K562 (cell line): ENCODE results near the gene OXLD1. TPM values are rescaled to one million over a fixed set of nuclear protein-coding genes. Genes with fewer than 3 reads are reported as not detected.

Source experiments
- ATAC-seq: fragments of 200-7000 bp; cut with Tn5 transposase; 3 replicates; pipeline ENCODE4 v1.9.1; 2020; ENCODE audit warnings: moderate library complexity
- BruUV-seq: library from RNA; stranded (reverse); fragments of 400-500 nt; replicated peaks from 2 replicates; lab custom pipeline; 2021; lab: Mats Ljungman, UMichigan
- CTCF ChIA-PET: fragments of 300-600 bp; formaldehyde crosslinking; extraction: SDS; loops from one replicate; lab custom pipeline; 2021; ENCODE audit warnings: low intra/inter-chr PET ratio; lab: Yijun Ruan, JAX
- POLR2A ChIA-PET: fragments of 300-600, 350-650 bp; sonication (Branson Sonifier 250); formaldehyde crosslinking; extraction: SDS; loops from one replicate; lab custom pipeline; 2021; ENCODE audit warnings: antibody characterized with exemption, inconsistent platforms; lab: Yijun Ruan, JAX
- DNase-seq, 4 experiments: peaks; one replicate each; pipeline versions ENCODE4 v3.0.0 to v3.0.0-alpha.2; 2011 to 2018; ENCODE audit warnings: low spot score in 3 of 4, mixed read lengths in 3 of 4; ENCODE audit errors: extremely low read depth in 1 of 4
- FAIRE-seq: peaks from 2 replicates; lab custom pipeline; 2011; peaks lifted over from hg19 to GRCh38; lab: Jason Lieb, UNC
- H2AFZ ChIP-seq: 2 replicates; pipeline ENCODE4 v1.6.0; 2011; ENCODE audit warnings: low read depth, low read length, control low read depth, inconsistent platforms
- H3K27ac ChIP-seq: fragments of 200-600 bp; 3 replicates; pipeline ENCODE4 v1.8.0; 2011; ENCODE audit warnings: low read depth, mild to moderate bottlenecking, control low read depth, inconsistent platforms, low read length, moderate library complexity, mixed read lengths; ENCODE audit errors: extremely low read depth
- H3K27me3 ChIP-seq, 2 experiments: fragments of 300-600 bp in 1 of 2; 2 replicates in 1 of 2; 3 replicates in 1 of 2; pipeline versions ENCODE4 v1.6.0 to v1.8.0; 2011; ENCODE audit warnings: inconsistent platforms in 2 of 2, low read length in 2 of 2, mild to moderate bottlenecking in 1 of 2, mixed read lengths in 1 of 2, moderate library complexity in 1 of 2; ENCODE audit not compliant: control insufficient read depth in 2 of 2, insufficient read depth in 2 of 2
- H3K36me3 ChIP-seq: fragments of 300-600 bp; 3 replicates; pipeline ENCODE4 v1.8.0; 2011; ENCODE audit warnings: mild to moderate bottlenecking, low read length, inconsistent platforms; ENCODE audit not compliant: control insufficient read depth, insufficient read depth
- H3K4me1 ChIP-seq, 2 experiments: fragments of 200-600 bp in 1 of 2; replicated peaks in 1 of 2; 2 replicates in 1 of 2; 3 replicates in 1 of 2; pipeline versions ENCODE4 v1.5.1 to v1.8.0; 2011; ENCODE audit warnings: inconsistent platforms in 2 of 2, low read length in 2 of 2, mild to moderate bottlenecking in 1 of 2, mixed read lengths in 1 of 2, moderate library complexity in 1 of 2; ENCODE audit not compliant: control insufficient read depth in 2 of 2, insufficient read depth in 2 of 2
- H3K4me2 ChIP-seq: 2 replicates; pipeline ENCODE4 v1.6.1; 2011; ENCODE audit warnings: low read length, control low read depth, inconsistent platforms, mixed read lengths; ENCODE audit not compliant: insufficient read depth
- H3K4me3 ChIP-seq: fragments of 200-600 bp; sonication (generic), shearing (Covaris generic); 2 replicates; pipeline ENCODE4 v1.5.1; 2016; ENCODE audit warnings: control low read depth, inconsistent platforms
- H3K79me2 ChIP-seq: fragments of 200-600 bp; 3 replicates; pipeline ENCODE4 v1.8.0; 2011; ENCODE audit warnings: low read length, inconsistent platforms; ENCODE audit not compliant: control insufficient read depth, insufficient read depth
- H3K9ac ChIP-seq, 2 experiments: 2 replicates each; pipeline versions ENCODE4 v1.6.0 to v1.6.1; 2011; ENCODE audit warnings: low read depth in 2 of 2, low read length in 2 of 2, control low read depth in 1 of 2, inconsistent platforms in 1 of 2, mild to moderate bottlenecking in 1 of 2, mixed read lengths in 1 of 2; ENCODE audit not compliant: insufficient read depth in 1 of 2
- H3K9me1 ChIP-seq: one replicate; pipeline ENCODE4 v1.6.0; 2011; ENCODE audit warnings: inconsistent platforms, mild to moderate bottlenecking, low read length, moderate library complexity; ENCODE audit not compliant: control insufficient read depth, insufficient read depth
- H3K9me3 ChIP-seq: replicated peaks from 2 replicates; pipeline ENCODE4 v1.5.1; 2011; ENCODE audit warnings: low read depth, low read length, inconsistent platforms; ENCODE audit not compliant: control insufficient read depth, insufficient read depth
- H4K20me1 ChIP-seq: replicated peaks from 2 replicates; pipeline ENCODE4 v1.6.1; 2011; ENCODE audit warnings: low read length, inconsistent platforms, mixed read lengths; ENCODE audit not compliant: control insufficient read depth, insufficient read depth
- BCL6 ChIP-seq: fragments of 250-450 bp; sonication (Bioruptor Pico); IDR thresholded peaks from 2 replicates; pipeline ENCODE4 v1.4.0; 2020
- CREB1 ChIP-seq, 2 experiments: sonication (generic) in 1 of 2; formaldehyde crosslinking in 1 of 2; IDR thresholded peaks; 2 replicates each; pipeline versions ENCODE4 v1.6.1 to v1.8.0; 2012 to 2022; ENCODE audit warnings: inconsistent platforms in 1 of 2, mild to moderate bottlenecking in 1 of 2, missing genetic modification reagents in 1 of 2, moderate library complexity in 1 of 2
- CTCFL ChIP-seq: IDR thresholded peaks from 2 replicates; pipeline ENCODE4 v1.6.1; 2011; ENCODE audit warnings: borderline replicate concordance, low read depth, mild to moderate bottlenecking, moderate library complexity, low read length; ENCODE audit not compliant: insufficient read depth, poor library complexity, severe bottlenecking
- ERF ChIP-seq: fragments of 450-650 bp; formaldehyde crosslinking; IDR thresholded peaks from 2 replicates; pipeline ENCODE4 v1.4.0; 2020; ENCODE audit warnings: mild to moderate bottlenecking, mixed read lengths
- EZH2 ChIP-seq: IDR thresholded peaks from 2 replicates; pipeline ENCODE4 v1.6.1; 2012; ENCODE audit warnings: low read depth, mild to moderate bottlenecking, inconsistent platforms, low read length, borderline replicate concordance
- FOSL1 ChIP-seq: fragments of 200-800 bp; sonication (Bioruptor generic); conservative IDR thresholded peaks from 2 replicates; pipeline ENCODE4 v1.6.1; 2016; ENCODE audit warnings: missing genetic modification characterization, missing compliant biosample characterization
- GABPB1 ChIP-seq: sonication (generic); formaldehyde crosslinking; IDR thresholded peaks from 2 replicates; pipeline ENCODE4 v1.8.0; 2022; ENCODE audit warnings: mild to moderate bottlenecking, missing genetic modification reagents
- KDM5B ChIP-seq: fragments of 200-600 bp; sonication (generic); IDR thresholded peaks from 2 replicates; pipeline ENCODE4 v1.6.1; 2012; ENCODE audit warnings: low read depth, mild to moderate bottlenecking, moderate library complexity, low read length, control low read depth, inconsistent platforms; ENCODE audit not compliant: insufficient replicate concordance
- MTF1 ChIP-seq: fragments of 250-450 bp; sonication (Bioruptor Pico); IDR thresholded peaks from 2 replicates; pipeline ENCODE4 v1.9.0; 2021; ENCODE audit warnings: moderate library complexity, mild to moderate bottlenecking, inconsistent platforms, borderline replicate concordance
- NR4A1 ChIP-seq, 2 experiments: fragments of 250-450 bp in 1 of 2; fragments of 450-650 bp in 1 of 2; sonication (Bioruptor Pico) in 1 of 2; IDR thresholded peaks; 2 replicates each; pipeline versions ENCODE4 v1.4.0 to v1.6.1; 2016 to 2020; ENCODE audit warnings: mild to moderate bottlenecking in 2 of 2, missing compliant biosample characterization in 1 of 2, missing genetic modification characterization in 1 of 2, moderate library complexity in 1 of 2
- POLR2B ChIP-seq: fragments of 450-650 bp; IDR thresholded peaks from 2 replicates; pipeline ENCODE4 v1.6.1; 2018; ENCODE audit warnings: low read depth; ENCODE audit not compliant: partially characterized antibody
- PREB ChIP-seq: sonication (generic); formaldehyde crosslinking; IDR thresholded peaks from 2 replicates; pipeline ENCODE4 v1.8.1; 2023; ENCODE audit warnings: mild to moderate bottlenecking, missing genetic modification reagents
- RBFOX2 ChIP-seq: fragments of 200-400 bp; formaldehyde crosslinking; IDR thresholded peaks from 2 replicates; pipeline ENCODE4 v1.6.1; 2017; ENCODE audit warnings: low read depth, mild to moderate bottlenecking, low read length, moderate library complexity
- SUPT5H ChIP-seq: fragments of 450-650 bp; IDR thresholded peaks from 2 replicates; pipeline ENCODE4 v1.6.1; 2016
- ZBTB1 ChIP-seq: sonication (generic); formaldehyde crosslinking; IDR thresholded peaks from 2 replicates; pipeline ENCODE4 v1.8.1; 2023; ENCODE audit warnings: missing genetic modification reagents, low read depth, mild to moderate bottlenecking, borderline replicate concordance
- ZFX ChIP-seq: sonication (generic); formaldehyde crosslinking; IDR thresholded peaks from 2 replicates; pipeline ENCODE4 v1.8.0; 2022; ENCODE audit warnings: mild to moderate bottlenecking, missing genetic modification reagents, moderate library complexity
- WGBS: fragments of 100-300 bp; shearing (Covaris generic); methylation state at CpG from one replicate; pipeline ENCODE4 v1.1.6; 2016; ENCODE audit warnings: low coverage, mixed read lengths; ENCODE audit not compliant: insufficient coverage; ENCODE audit errors: missing lambda C conversion rate; 5-methylcytosine and 5-hydroxymethylcytosine counted together
- in situ Hi-C: fragments of 300-500 bp; cut with MboI; formaldehyde crosslinking; loops from 4 replicates; pipeline ENCODE4 v1.15.0; 2018; ENCODE audit warnings: inconsistent platforms, mixed read lengths
- intact Hi-C: fragments of 100-400 bp; cut with micrococcal nuclease; formaldehyde crosslinking; loops from 2 replicates; pipeline ENCODE4 v1.14.2; 2022
- polyA plus RNA-seq, 8 experiments: library from polyadenylated mRNA; depleted of rRNA in 4 of 8; stranded (reverse) in 5 of 8; unstranded in 3 of 8; fragments of >200 nt; fragmentation: Nextera tagmentation in 2 of 8; fragmentation: Illumina TruSeq in 1 of 8; extraction: Ambion mirVana in 2 of 8; extraction: Trizol in 1 of 8; gene quantifications; 2 replicates each; pipeline versions ENCODE4 v1.2.1 to v1.2.3, GENCODE V29; 2011 to 2014; ENCODE audit warnings: inconsistent platforms in 1 of 8, missing spikeins in 1 of 8
- total RNA-seq, 7 experiments: library from RNA; depleted of rRNA in 6 of 7; stranded (reverse); fragments of >200 nt in 6 of 7; fragmentation: Illumina TruSeq in 2 of 7; extraction: Trizol in 2 of 7; gene quantifications; 2 replicates each; pipeline versions ENCODE4 v1.2.1 to v1.2.3, GENCODE V29; 2011 to 2021; ENCODE audit warnings: low replicate concordance in 1 of 7

Gene OXLD1
- total and polyA plus RNA-seq, 9 of the 15 experiments (the other 6 are each of a cell fraction or from before 2014, with no cell fraction given): 4.4 to 115 (median 29.3) TPM

GRCh38 chr17:81701288-81702071, 35.1 kb upstream of the OXLD1 start:
- Histone ChIP-seq H3K4me2 (peak overlapping the region; percentile 95), H3K9me3 (no peaks in the 10 kb centered on the region), H3K4me3 (peak overlapping the region; percentile 99), H3K36me3 (peaks cover 80% of the 10 kb centered on the region), H3K79me2 (peaks cover 57% of the 10 kb centered on the region), H3K9me1 (no peaks in the 10 kb centered on the region), H3K27ac (peak overlapping the region; percentile 90), H2AFZ (no peak overlapping the region), H3K27me3 (no peaks in the 10 kb centered on the region), H3K4me1 (peaks cover 14 to 53% of the 10 kb centered on the region in 2 experiments; a peak in 4 of 5 replicates), H4K20me1 (peaks cover 14% of the 10 kb centered on the region), H3K9ac (peak overlapping the region; percentile 96 to 100)
- DNase-seq (peak; percentile 35 to 68 (median 50)), FAIRE-seq (no peak), ATAC-seq (peak; percentile 67)
- no TSS peak for BruUV-seq
- in situ Hi-C loops (no loop called here), intact Hi-C loops (loop anchor here (5.0 kb wide), 1 partner anchor 34 kb away; the partner anchor contains the start of genes CCDC137 and OXLD1)
- WGBS: 28% methylated on average over 23 of the region's 23 CpGs
- CTCF ChIA-PET: interaction anchor here (1.0 kb wide), 1 partner anchor 448 kb away, joined by 3 read pairs; no protein-coding TSS in a partner anchor
- POLR2A ChIA-PET: interaction anchor here (0.6 to 4.7 kb wide), 12 partner anchors 9 to 222 kb away, joined by 3 to 54 read pairs (median 6); partner anchors contain the start of genes ARL16, CCDC137, HGS and OXLD1
- TF ChIP-seq ZFX (CRISPR knock-in tag) (peak; percentile 41; the same call in 1 of the 2 replicates), KDM5B (peak; percentile 23), NR4A1 (CRISPR knock-in tag; IDR thresholded peaks at IDR 0.05) (no peak), NR4A1 (tag; IDR thresholded peaks at IDR 0.05) (no peak), PREB (CRISPR knock-in tag) (no peak), ERF (CRISPR knock-in tag) (0 out of 2 replicates have a peak, but pooled peaks have one; percentile 42), GABPB1 (peak; percentile 47; the same call in 1 of the 2 replicates), SUPT5H (peak; percentile 52), FOSL1 (no peak), CREB1 (IDR thresholded peaks at IDR 0.05) (no peak), CREB1 (CRISPR knock-in tag; IDR thresholded peaks at IDR 0.05) (peak; percentile 39; the same call in 1 of the 2 replicates), CTCFL (peak; percentile 24), EZH2 (no peak), BCL6 (CRISPR knock-in tag) (no peak), RBFOX2 (peak; percentile 62), ZBTB1 (CRISPR knock-in tag) (0 out of 2 replicates have a peak, but pooled peaks have one; percentile 38), POLR2B (peak; percentile 70), MTF1 (no peak)
